ENCODE measurements around the gene PINLYP.
"Not testable (repeated sequence)": the region's sequence is repeated elsewhere in the genome, so short reads cannot be mapped to it uniquely, and the experiment has no call there.

The PINLYP gene

DNA sequence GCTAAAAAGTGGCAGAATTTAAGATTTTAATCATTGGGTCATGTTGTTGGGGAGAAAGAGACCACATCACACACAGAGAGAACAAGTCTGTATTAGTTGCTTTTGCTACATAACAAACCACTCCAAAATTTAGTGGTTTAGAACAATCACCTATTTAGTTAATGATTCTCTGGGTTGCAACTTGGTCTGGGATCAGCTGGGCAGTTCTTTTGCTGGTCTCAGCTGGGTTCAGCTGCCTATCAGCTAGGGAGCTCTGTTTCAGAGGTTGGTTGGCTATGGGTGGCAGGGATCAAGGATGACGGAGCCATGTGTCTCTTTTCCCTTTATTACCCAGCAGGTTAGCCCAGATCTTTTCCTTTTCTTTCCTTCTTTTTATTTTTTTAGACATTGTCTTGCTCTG lies 8.9 kb downstream of the PINLYP start:
- DNase-seq = no peak

DNA sequence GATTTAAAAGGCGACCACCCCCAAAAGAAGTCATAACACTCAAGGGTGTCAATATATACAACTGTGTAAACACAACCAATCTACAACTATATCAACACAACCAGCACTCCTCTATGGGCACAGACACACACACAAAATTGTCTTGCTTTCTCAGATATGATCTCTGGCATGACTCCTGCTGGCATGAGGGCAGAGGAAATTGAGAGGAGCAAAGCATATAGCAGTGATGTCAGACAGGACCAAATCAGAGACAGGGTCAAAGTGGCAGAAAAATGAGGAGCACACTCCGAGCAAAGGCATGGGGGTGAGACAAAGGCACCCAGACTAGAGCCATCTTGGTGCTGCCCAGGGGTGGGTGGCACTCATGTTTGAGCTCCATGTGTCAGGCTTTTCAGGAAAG lies 10.7 kb downstream of the PINLYP start:
- no peak for DNase-seq

DNA sequence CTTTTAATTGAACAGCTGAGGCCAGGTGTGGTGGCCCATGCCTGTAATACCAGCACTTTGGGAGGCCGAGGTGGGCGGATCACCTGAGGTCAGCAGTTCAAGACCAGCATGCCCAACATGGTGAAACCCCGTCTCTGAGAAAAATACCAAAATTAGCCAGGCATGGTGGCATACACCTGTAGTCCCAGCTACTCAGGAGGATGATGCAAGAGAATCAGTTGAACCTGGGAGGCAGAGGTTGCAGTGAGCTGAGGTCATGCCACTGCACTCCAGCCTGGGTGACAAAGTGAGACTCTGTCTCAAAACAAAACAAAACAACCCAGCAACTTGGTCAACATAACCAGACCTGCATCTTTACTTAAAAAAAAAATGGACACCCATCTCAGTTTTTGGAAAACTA lies 11.4 kb downstream of the PINLYP start:
- DNase-seq = not testable (repeated sequence)

DNA sequence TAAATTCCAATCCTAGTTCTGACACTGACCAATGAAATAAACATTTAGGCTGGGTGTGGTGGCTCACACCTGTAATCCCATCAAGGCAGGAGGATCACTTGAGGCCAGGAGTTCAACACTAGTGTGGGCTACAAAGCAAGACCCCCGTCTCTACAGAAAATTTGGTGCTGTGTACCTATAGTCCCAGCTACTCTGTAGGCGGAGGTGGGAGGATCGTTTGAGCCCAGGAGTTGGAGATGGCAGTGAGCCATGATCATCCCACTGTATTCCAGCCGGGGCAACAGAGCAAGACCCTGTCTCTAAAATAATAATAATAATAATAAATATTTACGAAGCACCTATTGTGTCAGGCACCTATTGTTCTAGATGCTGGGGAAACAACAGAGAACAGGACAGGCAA lies 13.7 kb downstream of the PINLYP start:
- DNase-seq = no peak

DNA sequence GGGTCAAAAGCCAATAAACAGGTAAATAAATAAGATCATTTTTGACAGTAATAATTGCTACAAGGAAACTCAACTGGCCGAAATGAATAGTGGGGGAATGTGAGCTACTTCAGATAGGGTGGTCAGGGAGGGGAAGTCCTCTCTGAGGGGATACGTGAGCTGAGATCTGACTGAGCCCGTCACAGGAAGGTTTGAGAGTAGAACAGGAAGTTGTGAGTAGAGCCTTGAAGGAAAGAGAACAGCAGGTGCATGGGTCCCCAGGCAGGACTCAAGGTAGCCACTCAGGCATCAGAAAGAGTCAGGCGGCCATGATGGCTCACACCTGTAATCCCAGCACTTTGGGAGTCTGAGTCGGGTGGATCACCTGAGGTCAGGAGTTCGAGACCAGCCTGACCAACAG lies 14.1 kb downstream of the PINLYP start:
- no peak for DNase-seq

DNA sequence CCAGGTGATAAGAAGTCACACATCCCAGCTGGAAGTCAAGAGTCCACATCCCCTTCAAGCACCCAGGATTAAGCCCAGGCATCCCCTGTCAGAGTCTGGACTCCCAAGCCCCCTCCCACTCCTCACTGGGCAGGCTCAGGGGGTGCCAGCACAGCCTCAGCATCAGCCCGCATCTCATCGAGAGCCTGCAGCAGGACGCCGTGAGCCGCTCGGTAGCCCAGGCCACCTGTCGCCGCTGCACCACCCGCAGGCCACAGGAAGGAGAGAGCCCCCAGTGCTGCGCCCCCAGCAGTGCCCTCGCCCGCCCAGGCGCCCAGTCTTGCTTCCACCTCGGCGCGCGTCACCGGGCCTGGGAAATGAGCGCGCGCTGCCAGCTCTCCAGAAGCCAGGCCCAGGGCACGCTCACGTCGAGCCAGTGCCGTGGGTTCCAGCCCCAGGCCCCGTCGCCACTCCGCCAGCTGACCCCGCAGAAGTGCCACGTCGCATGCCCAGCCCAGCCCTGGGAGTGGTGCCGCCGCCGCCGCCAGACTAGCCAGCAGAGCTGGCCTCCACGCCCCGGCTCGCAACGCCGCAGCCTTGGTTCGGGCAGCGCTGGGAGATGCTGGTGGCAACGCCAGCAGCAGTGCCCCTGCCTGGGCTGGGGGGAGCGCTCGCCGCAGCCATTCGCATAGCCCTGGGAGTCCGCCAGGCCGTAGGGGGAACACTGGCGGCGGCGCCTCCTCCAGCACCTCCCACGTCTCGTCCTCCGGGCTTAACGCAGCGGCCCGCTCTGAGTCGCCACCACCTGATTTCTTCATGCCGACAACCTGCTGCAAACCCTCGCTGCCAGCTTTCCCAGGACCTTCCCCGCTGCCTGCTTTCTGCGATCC lies 16.5 kb downstream of the PINLYP start:
- DNase-seq = no peak

DNA sequence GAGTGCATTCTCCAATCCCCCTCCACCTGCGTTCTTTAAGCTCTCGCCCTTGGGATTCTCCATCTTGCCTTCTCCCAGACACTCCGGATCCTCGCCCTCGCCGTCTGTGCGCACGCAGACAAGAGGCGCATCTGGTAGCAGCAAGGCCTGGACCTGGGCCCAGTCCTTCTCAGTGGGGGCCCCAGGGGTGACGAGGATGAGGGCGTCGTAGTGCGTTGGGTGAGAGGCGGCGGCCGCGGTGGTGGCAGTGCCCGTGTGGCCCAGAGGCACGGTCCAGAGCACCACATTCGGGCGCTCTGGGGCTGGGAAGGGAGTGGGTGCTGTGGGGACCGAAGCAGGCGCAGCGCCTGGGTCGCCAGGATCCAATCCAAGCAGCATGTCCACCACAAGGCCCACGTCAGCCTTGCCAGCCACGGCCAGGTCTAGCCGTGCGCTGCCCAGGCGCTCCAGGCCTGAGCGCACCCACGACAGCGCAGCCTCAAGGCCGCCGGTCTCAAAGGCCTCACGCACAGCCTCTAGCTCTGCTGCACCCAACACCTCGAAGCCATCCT lies 17.3 kb downstream of the PINLYP start:
- no peak for DNase-seq

DNA sequence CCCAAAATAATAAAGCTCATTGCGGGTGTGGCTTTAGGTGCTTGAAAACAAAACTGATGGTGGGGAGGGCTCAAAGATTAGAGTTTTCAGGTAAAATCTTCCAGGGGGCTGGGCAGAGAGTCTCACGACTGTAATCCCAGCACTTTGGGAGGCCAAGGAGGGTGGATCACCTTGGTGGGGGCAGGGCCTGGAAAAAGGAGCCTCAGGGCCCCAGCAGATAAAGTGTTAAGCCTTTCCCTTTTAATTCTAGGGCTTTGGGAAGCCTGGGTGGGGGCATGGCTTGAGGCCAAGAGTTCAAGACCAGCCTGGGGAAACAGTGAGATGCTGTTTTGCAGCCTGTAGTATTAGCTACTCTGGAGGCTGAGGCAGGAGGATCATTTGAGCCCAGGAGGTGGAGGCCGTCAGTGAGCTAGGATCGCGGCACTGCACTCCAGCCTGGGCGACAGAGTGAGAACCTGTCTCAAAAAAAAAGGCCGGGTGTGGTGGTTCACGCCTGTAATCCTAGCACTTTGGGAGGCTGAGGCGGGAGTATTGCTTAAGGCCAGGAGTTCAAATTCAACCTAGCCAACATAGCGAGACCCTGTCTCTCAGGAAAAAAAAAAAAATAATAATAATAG lies 18.6 kb downstream of the PINLYP start:
- no peak for DNase-seq

DNA sequence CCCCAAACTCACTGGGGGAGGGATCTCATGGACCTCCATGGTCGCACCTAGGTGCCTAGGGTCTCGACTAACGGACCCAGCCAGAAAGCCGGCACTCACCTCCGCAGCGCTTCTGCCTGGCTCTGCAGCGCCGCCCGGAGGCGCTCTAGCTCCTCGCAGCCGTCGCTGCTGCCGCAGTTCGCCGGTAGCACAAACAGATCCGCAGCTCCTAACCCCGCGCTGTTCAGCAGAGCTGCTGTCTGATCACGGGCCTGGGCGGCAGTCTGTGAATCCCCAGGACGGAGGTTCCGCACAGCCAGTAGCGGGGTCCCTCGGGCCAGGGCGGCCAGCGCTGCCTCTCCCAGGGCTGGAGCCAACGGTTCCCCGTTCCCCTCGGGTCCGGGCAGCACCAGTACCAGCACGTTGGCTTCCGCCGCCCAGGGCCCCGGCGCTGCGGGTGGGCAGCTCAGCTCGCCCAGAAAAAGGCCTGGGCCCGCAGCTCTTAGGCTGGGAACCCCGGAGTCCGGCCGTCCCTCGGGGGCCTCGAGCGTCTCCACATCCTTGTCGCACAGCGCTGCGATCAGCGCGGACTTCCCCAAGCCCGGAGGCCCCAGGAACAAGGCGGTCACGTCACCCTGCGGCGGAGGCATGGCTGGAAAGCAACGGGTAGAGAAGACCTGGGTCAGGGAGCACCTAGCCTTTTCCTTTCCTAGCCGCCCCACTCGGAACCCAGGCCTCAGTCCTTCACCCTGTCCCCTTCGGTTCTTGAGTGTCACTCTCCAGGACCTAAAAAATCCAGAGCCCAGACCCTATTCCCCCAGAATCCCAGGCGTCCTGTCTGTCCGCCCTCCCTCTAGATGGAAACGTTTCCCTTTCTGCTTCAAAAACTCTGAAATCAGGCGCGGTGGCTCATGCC lies 19.4 kb downstream of the PINLYP start:
- peak; percentile 79 for DNase-seq

DNA sequence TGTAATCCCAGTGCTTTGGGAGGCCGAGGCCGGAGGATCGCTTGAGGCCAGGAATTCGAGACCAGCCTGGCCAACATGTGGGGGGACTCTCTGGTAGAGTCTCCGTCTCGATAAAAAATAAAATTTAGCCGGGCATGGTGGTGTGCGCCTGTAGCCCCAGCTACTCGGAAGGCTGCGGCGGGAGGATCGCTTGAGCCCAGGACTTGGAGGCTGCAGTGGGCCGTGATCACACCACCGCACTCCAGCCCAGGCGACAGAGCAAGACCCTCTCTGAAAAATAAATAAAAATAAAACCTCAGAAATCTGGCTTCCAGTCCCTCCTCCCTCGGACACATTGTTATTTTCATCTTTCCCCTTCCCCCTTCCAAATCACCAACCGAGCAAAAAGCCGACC lies 20.0 kb downstream of the PINLYP start:
- DNase-seq = peak; percentile 28

DNA sequence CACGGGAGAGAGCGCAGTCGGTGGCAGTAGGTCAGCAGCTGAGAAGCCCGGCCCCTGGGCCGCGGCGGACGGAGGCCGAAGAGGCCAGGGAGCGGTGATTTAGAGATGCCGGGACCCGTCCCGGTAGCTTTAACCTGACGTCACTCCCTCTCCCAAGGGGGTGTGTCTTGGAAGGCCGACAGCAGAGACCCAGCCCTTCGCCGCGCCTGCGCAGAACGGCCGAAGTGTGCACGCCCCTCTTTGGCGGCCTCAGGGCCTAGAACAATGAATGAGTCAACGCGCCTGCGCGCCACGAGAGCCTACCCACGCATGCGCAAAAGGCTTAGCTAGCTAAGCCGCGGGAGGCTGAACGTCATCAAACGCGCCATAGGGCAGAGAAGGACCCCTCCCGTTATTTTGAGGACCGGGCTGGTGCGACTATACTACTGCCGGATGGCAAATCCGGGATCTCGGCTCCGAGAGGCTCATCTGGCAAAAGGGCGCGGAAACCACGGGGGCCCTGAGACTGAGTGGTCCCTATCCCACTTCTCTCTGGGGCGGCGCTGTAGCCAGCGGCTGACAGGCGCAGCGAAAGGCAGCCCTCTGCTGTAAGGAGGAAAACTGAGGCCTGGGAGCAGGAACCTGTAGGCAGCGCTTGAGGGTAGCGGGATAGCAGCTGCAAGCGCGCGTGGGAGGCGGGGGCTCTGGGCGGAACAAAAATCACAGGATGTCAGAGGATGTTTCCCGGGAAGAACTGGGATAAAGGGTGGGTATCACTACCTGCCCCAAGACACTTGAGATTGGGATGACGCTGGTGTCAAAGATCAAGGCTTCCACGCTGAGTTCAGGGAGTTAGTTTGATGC lies 20.6 kb downstream of the PINLYP start, which contains the start of the genes IRGQ and ZNF576:
Gene IRGQ (minus strand): TSS at position 136 of the 843 bp plus-strand sequence. CDS start 796 bp downstream, outside the sequence.
Gene ZNF576 (plus strand): TSS at position 597 of the 843 bp plus-strand sequence. CDS start 514 bp downstream, outside the sequence.
- DNase-seq = peak; percentile 100

DNA sequence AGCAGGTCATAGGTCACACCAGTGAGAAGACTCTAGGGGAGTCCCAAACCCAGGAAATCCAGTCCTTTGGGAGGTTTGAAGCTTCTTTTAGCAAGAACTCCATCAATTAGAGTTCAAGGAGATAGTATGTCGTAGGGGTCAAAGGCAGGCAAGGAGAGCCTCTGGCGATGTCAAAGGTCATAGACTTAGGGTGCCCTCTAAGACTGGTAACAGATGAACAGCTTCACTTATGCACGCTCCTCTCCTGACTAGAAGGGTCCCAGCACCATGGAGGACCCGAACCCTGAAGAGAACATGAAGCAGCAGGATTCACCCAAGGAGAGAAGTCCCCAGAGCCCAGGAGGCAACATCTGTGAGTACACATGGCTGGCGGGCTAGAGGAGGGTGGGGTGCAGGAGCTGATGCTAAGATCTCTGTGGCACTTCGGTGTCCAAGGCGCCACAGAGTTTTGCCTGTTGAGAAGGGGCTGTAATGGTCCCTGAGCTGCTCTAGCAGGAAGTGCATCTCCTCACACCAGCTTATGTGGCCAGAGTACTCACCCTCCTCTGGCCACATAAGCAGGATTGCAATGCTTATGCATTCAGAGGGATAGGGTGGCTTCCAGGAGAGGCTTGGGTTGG lies 21.4 kb downstream of the PINLYP start:
- DNase-seq = no peak

DNA sequence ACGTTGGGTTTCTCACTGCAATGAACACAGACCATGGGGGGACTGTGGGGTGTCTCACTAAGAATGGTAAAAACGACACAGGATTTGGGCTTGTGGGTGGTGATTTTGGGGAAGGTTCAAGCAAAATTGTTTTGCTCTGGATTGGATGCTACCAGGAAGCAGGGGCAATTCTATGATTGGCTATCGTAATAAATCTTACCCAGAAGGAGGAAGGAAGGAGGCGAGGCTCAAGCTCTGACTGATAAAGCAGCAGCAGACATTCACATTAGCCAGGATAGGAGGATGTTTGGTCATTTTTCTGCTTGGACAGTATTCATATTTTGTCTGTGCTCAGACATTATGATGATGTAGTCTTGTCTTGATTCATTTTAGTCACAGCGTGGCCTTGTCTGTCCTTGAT lies 22.3 kb downstream of the PINLYP start:
- no peak for DNase-seq

DNA sequence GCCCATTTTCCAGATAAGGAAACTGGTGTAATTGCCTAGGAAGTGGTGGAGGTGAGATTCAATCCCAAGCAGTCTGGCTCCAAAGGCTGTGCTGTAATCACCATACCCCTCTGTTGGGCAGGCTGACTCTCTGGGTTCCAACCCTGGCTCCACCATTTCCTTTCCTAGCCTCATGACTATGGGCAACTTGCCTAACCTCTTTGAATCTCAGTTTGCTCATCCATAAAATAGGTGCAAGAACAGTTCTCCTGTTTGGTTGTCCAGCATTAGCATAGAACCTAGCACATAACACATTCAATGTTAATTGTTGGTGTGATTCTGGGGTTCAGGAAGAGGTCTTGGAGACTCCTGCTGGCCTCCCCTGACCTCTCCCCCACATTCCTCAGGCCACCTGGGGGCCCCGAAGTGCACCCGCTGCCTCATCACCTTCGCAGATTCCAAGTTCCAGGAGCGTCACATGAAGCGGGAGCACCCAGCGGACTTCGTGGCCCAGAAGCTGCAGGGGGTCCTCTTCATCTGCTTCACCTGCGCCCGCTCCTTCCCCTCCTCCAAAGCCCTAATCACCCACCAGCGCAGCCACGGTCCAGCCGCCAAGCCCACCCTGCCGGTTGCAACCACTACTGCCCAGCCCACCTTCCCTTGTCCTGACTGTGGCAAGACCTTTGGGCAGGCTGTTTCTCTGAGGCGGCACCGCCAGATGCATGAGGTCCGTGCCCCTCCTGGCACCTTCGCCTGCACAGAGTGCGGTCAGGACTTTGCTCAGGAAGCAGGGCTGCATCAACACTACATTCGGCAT lies 23.0 kb downstream of the PINLYP start:
- no peak for DNase-seq

DNA sequence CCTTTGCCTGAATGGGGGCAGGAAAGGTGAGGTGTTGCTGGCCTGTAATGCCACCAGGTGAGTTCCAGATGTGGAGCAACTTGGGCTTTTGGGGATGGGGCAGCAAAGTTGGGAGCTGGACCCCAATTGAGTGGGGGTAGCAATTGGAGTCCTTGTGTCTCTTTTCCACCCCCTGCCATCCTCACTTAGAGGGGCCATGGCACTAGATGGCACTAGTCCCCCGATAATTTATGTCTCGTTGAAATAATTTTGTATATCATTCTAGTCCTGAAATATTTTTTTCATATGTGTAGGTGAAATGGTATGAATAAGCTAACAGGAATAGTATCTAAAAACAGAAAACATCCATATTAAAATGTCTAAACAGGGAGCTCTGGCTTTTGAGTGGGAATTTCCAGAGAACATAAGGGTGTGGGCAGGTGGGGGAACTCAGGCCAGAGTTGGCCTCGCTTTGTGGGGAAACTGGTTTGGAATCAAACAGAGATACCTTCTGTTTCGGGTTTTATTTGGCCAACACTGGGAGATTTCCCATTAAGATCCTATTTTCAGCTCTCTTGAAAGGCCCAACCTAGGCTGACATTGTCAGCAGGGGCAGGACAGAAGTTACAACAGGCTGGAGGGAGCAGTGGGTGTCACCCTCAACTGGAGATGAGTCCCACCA lies 24.2 kb downstream of the PINLYP start:
- no peak for DNase-seq

DNA sequence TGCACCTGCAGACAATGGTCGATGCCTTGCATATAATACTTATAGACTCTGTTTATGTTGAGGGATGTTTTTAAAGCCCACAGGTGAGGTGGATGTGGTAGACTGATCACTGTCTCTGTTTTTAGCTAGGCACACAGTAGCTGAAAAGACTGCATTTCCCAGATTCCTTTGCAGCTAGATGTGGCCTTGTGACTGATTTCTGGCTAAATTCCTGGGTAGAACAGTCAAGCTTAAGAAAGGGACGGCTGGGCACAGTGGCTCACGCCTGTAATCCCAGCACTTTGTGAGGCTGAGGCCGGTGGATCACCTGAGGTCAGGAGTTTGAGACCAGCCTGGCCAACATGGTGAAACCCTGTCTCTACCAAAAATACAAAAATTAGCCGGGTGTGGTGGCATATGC lies 24.7 kb downstream of the PINLYP start:
- DNase-seq = not testable (repeated sequence)

DNA sequence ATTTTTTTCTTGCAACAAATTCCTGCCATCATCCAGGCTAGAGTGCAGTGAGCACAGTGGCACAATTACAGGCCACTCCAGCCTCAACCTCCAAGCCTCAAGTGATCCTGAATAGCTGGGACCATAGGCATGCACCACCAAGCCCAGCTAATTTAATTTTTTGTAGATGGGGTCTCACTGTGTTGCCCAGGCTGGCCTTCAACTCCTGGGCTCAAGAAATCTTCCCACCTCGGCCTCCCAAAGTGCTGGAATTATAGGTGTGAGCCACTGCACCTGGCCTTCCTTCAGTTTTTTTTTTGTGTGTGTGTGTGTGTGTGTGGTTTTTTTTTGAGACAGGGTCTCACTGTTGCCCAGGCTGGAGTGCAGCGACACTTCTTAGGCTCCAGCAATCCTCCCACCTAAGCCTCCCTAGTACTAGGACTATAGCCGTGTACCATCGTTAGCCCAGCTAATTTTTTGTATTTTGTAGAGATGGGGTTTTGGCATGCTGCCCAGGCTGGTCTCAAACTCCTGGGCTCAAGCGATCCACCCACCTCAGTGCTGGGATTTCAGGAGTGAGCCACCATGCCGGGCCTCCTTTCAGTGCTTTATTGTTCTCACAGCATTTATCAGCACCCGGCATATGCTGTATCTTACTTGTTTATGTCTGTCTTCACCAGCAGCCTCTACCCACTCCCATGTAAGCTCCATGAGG lies 30.4 kb downstream of the PINLYP start:
- no peak for DNase-seq

DNA sequence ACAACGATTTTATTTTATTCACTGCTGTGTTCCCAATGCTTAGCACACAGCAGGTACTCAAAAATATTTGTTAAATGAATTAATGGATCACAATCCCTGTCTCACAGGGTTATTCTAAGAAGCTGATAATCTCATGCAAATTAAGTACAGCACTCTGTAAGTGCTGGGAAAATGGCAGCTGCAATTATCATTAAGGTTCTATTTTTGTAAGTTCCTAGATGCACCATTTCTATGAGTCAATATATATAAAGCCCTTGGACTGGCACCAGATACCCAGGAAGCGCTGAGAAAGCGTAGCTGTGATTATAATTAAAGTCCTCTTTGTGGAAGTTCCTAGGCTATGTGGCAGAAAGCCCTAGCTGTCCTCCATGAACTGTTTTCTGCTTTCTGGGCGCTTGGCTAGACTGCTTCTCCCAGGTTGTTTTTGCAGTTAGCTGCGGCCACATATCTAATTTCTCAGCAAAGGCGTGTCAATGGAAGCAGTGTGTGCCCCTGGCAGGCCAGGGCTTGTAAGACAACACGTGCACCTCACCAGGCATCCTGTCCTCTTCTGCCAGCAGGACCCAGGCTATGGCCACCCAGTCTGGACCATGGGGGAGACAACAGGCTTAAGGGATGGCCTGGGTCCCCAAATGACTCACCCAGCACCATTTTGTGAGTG lies 31.1 kb downstream of the PINLYP start:
- no peak for DNase-seq

All from stimulated activated CD4-positive, alpha-beta T cell treated with anti-CD3 and anti-CD28 coated beads, Interleukin-15, amount 100 ng/mL, for 24 hours (primary cell).